ENCODE results near the gene PRDM2. TPM values are rescaled to one million over a fixed set of nuclear protein-coding genes. Genes with fewer than 3 reads are reported as not detected.

The PRDM2 gene
- total and polyA plus RNA-seq, 11 donors, result 16.1 to 52.7 (median 36.3) TPM

DNA sequence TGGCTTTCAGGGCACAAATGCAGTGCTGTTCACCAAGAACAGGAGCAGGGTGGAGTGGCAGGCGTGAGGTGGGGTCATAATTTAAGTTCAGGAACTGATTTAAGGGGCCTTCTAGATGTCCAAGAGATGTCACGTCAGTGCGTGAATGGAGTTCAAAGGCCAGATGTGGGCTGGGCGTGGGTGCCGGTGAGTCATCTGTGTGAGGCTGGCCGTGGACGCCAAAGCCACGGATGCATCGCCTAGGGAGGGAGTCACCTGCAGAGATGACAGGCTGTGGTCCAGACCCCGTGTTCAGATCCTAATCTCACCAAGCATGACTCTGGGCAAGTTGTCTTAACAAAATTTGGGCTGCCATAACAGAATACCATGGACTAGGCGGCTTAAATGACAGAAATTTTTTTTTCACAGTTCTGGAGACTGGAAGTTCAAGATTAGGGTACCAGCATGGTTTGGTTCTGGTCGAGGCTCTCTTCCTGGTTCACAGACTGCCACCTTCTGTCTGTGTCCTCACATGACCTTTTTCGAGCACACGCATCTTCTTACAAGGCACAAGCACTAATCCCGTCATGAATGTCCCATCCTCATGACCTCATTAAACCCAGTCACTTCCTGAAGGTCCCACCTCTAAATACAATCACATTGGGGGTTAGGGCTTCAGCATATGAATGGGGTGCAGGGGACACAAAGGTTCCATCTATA is 109.6 kb downstream of the PRDM2 start:
- Histone ChIP-seq H3K9me3 (no peaks in the 10 kb centered on the region), H3K36me3 (peaks cover 0 to 6% (median 0%) of the 10 kb centered on the region in 9 donors), H3K27me3 (no peaks in the 10 kb centered on the region), H3K27ac (no peak overlapping the region), H3K4me1 (peaks cover 0 to 14% (median 1%) of the 10 kb centered on the region in 12 donors), H3K4me3 (no peak overlapping the region)
- 91 to 95% (median 92%) methylated on average over 15 of the region's 15 CpGs for WGBS, 4 donors
- ATAC-seq (no peak), DNase-seq (peak in 1 of 5 donors; percentile 50)
- TF ChIP-seq, protein P1, sequence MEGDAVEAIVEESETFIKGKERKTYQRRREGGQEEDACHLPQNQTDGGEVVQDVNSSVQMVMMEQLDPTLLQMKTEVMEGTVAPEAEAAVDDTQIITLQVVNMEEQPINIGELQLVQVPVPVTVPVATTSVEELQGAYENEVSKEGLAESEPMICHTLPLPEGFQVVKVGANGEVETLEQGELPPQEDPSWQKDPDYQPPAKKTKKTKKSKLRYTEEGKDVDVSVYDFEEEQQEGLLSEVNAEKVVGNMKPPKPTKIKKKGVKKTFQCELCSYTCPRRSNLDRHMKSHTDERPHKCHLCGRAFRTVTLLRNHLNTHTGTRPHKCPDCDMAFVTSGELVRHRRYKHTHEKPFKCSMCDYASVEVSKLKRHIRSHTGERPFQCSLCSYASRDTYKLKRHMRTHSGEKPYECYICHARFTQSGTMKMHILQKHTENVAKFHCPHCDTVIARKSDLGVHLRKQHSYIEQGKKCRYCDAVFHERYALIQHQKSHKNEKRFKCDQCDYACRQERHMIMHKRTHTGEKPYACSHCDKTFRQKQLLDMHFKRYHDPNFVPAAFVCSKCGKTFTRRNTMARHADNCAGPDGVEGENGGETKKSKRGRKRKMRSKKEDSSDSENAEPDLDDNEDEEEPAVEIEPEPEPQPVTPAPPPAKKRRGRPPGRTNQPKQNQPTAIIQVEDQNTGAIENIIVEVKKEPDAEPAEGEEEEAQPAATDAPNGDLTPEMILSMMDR (IDR thresholded peaks at IDR 0.05), result no peak
- no peak for TF ChIP-seq POLR2A (IDR thresholded peaks at IDR 0.05)
- intact Hi-C loops (cut with DNase I), result loop anchor here in 8 of 10 donors (5.0 to 10.0 kb wide), 6 partner anchors 65 to 147 kb away; no protein-coding TSS in a partner anchor

DNA sequence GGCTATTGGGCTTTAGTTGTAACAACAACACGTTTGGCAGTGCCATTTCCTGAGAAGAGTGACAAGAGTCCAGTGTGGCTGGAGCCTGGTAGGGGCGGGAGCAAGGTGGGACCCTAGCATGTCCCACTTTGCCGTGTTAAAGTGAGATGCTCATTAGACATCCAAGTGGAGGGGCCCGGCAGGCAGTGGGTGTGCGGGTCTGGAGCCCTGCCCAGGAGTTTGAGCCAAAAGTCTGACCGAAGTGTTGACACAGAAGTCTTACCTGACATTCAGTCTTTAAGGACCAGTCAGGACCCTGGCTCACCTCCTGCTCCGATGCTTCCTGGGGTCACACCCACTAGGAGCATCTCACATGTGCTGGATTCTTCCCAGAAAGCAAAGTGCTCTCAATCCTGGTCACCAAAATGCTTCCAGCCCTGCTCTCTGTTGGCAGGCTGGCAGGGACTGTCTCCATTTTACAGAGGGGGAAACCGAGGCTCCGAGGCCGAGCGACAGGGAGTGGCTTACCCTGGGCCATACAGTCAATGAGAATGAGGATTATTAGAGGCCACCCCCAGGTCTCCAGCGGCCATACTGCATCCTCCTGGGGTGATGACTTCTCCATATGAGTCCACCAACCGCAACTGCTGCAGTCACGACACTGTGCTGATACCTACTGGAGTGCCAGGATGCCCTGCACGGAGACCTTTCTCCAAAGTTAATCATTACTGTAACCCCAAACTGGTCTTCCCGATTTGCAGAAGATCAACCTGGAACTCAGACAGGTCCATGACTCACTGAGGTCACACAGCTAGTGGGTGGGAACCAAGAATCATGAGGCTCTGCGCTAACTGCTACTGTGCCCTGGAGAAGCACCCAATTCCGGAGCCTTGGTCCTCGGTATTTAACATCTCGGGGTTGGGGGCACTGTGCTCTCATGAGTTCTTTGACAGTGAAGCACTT is 112.7 kb downstream of the PRDM2 start:
- peaks cover 0 to 14% (median 1%) of the 10 kb centered on the region in 12 donors for H3K4me1 ChIP-seq
- TF ChIP-seq, protein P1 (IDR thresholded peaks at IDR 0.05), result no peak
- TF ChIP-seq POLR2A (IDR thresholded peaks at IDR 0.05), result no peak
- no peak overlapping the region for H3K27ac ChIP-seq
- no peak overlapping the region for H3K4me3 ChIP-seq
- ATAC-seq (no peak), DNase-seq (peak in 1 of 5 donors; percentile 36)
- peaks cover 0 to 8% (median 4%) of the 10 kb centered on the region in 9 donors for H3K36me3 ChIP-seq
- 87 to 90% (median 89%) methylated on average over 12 to 20 of the region's 20 CpGs for WGBS, 4 donors
- intact Hi-C loops (cut with DNase I), result loop anchor here in 6 of 10 donors (5.0 to 10.0 kb wide), 4 partner anchors 142 to 150 kb away; no protein-coding TSS in a partner anchor
- H3K27me3 ChIP-seq, result no peaks in the 10 kb centered on the region
- H3K9me3 ChIP-seq, result no peaks in the 10 kb centered on the region

DNA sequence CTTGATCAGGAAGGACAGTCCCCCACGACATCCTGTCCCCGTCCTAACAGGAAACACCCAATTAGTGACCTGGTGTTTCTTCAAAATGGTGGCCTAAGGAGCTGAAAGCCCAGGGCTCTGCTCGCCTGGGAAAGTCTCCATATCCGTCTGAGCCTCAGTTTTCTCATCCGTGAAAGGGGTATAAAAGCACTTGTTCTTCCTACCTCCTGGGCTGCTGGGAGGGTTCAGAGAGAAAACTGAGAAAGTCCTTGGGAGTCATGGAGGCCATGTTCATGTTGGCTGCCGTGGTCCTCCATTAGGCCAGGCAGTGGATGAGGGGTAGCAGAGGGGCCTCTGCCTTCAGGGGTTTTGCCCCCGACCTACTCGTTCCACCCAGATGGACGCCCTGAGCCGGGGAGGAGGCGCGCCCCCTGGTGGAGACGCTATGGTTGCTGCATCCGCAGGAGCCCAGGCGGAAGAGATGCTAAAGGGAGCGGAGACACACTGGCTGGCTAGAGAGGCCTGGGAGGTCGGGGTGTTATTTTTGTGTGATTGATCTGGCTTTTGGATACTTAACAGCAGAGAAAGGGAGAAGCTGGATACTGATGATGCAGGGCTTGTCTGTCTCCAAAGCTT is 113.5 kb downstream of the PRDM2 start:
- Histone ChIP-seq H3K36me3 (peaks cover 0 to 8% (median 4%) of the 10 kb centered on the region in 9 donors), H3K4me1 (peaks cover 0 to 12% (median 1%) of the 10 kb centered on the region in 12 donors), H3K27me3 (no peaks in the 10 kb centered on the region), H3K4me3 (no peak overlapping the region), H3K9me3 (no peaks in the 10 kb centered on the region), H3K27ac (no peak overlapping the region)
- ATAC-seq, result peak in 1 of 4 donors; percentile 30
- TF ChIP-seq, protein P1 (IDR thresholded peaks at IDR 0.05), result peak in 11 of 12 donors; percentile 15 to 69 (median 51)
- TF ChIP-seq POLR2A (IDR thresholded peaks at IDR 0.05), result no peak
- intact Hi-C loops (cut with DNase I), result loop anchor here in 6 of 10 donors (5.0 to 10.0 kb wide), 4 partner anchors 141 to 151 kb away; no protein-coding TSS in a partner anchor
- 52 to 64% (median 56%) methylated on average over 17 of the region's 17 CpGs for WGBS, 4 donors
- peak in 2 of 5 donors; percentile 50 to 79 for DNase-seq

Measured in heart left ventricle (tissue), 16 donors.